HEK293 (cell line): Measurements from ENCODE around the gene MEGF6.

Experiments used
- CTCF ChIA-PET: fragments of 350-600 bp; formaldehyde crosslinking; extraction: SDS; loops from one replicate; lab custom pipeline; 2021; ENCODE audit warnings: antibody characterized with exemption; lab: Yijun Ruan, JAX
- POLR2A ChIA-PET: fragments of 300-600 bp; formaldehyde crosslinking; extraction: SDS; loops from one replicate; lab custom pipeline; 2020; ENCODE audit warnings: antibody characterized with exemption, inconsistent platforms; lab: Yijun Ruan, JAX
- H3K27ac ChIP-seq: fragments of 200-500 bp; sonication (Bioruptor generic); 2 replicates; pipeline ENCODE4 v1.5.1; 2014; ENCODE audit warnings: low read depth, low read length, control low read depth, inconsistent platforms; ENCODE audit errors: extremely low read depth
- H3K36me3 ChIP-seq, 2 experiments: fragments of 200-500 bp in 1 of 2; sonication (Bioruptor generic) in 1 of 2; 1 replicate in 1 of 2; 2 replicates in 1 of 2; pipeline ENCODE4 v1.5.1; 2014 to 2017; ENCODE audit warnings: inconsistent platforms in 2 of 2, low read length in 2 of 2; ENCODE audit not compliant: control insufficient read depth in 2 of 2, insufficient read depth in 1 of 2
- H3K4me1 ChIP-seq: fragments of 200-500 bp; sonication (Bioruptor generic); 2 replicates; pipeline ENCODE4 v1.5.1; 2014; ENCODE audit warnings: mild to moderate bottlenecking, low read length, inconsistent platforms; ENCODE audit not compliant: control insufficient read depth, insufficient read depth
- H3K4me3 ChIP-seq: 2 replicates; pipeline ENCODE4 v1.5.1; 2011; ENCODE audit warnings: low read depth, mild to moderate bottlenecking, control low read depth, low read length, moderate library complexity
- H3K9me3 ChIP-seq: fragments of 200-500 bp; sonication (Bioruptor generic); 2 replicates; pipeline ENCODE4 v1.5.1; 2014; ENCODE audit warnings: low read depth, low read length, inconsistent platforms; ENCODE audit not compliant: control insufficient read depth, insufficient read depth
- BCL11A ChIP-seq: fragments of 450-650 bp; formaldehyde crosslinking; IDR thresholded peaks from 2 replicates; pipeline ENCODE4 v1.5.1; 2016; ENCODE audit warnings: low read depth, missing biosample characterization, missing genetic modification characterization
- ELK4 ChIP-seq: IDR thresholded peaks from 2 replicates; pipeline ENCODE4 v1.6.1; 2011; ENCODE audit warnings: mild to moderate bottlenecking, low read depth, low read length, borderline replicate concordance
- HIC1 ChIP-seq: fragments of 450-650 bp; formaldehyde crosslinking; IDR thresholded peaks from 2 replicates; pipeline ENCODE4 v1.5.1; 2016; ENCODE audit warnings: missing biosample characterization, missing genetic modification characterization
- MYNN ChIP-seq: fragments of 450-650 bp; formaldehyde crosslinking; IDR thresholded peaks from 2 replicates; pipeline ENCODE4 v1.5.1; 2016; ENCODE audit warnings: missing biosample characterization, missing genetic modification characterization, borderline replicate concordance
- PRDM10 ChIP-seq: fragments of 450-650 bp; formaldehyde crosslinking; IDR thresholded peaks from 2 replicates; pipeline ENCODE4 v1.5.1; 2016; ENCODE audit warnings: missing biosample characterization, missing genetic modification characterization
- SCRT1 ChIP-seq: fragments of 450-650 bp; formaldehyde crosslinking; IDR thresholded peaks from 2 replicates; pipeline ENCODE4 v1.5.1; 2016; ENCODE audit warnings: missing biosample characterization, missing genetic modification characterization, borderline replicate concordance
- ZNF114 ChIP-seq: fragments of 450-650 bp; formaldehyde crosslinking; IDR thresholded peaks from 2 replicates; pipeline ENCODE4 v1.5.0; 2017; ENCODE audit warnings: missing biosample characterization, missing genetic modification characterization
- ZNF121 ChIP-seq: fragments of 450-650 bp; formaldehyde crosslinking; IDR thresholded peaks from 2 replicates; pipeline ENCODE4 v1.5.1; 2016; ENCODE audit warnings: missing biosample characterization, missing genetic modification characterization
- ZNF214 ChIP-seq: fragments of 450-650 bp; formaldehyde crosslinking; IDR thresholded peaks from 2 replicates; pipeline ENCODE4 v1.5.1; 2017; ENCODE audit warnings: missing biosample characterization, mild to moderate bottlenecking, missing genetic modification characterization, borderline replicate concordance
- ZNF362 ChIP-seq: fragments of 450-650 bp; formaldehyde crosslinking; IDR thresholded peaks from 2 replicates; pipeline ENCODE4 v1.5.1; 2016; ENCODE audit warnings: missing biosample characterization, missing genetic modification characterization
- ZNF501 ChIP-seq: fragments of 450-650 bp; formaldehyde crosslinking; IDR thresholded peaks from 2 replicates; pipeline ENCODE4 v1.5.1; 2016; ENCODE audit warnings: missing biosample characterization, missing genetic modification characterization
- ZNF555 ChIP-seq: fragments of 450-650 bp; formaldehyde crosslinking; conservative IDR thresholded peaks from 2 replicates; pipeline ENCODE4 v1.5.1; 2017; ENCODE audit warnings: missing biosample characterization, mild to moderate bottlenecking, missing genetic modification characterization, inconsistent platforms
- ZNF621 ChIP-seq: fragments of 450-650 bp; formaldehyde crosslinking; IDR thresholded peaks from 2 replicates; pipeline ENCODE4 v1.5.1; 2017; ENCODE audit warnings: missing biosample characterization, missing genetic modification characterization
- ZNF658 ChIP-seq: fragments of 450-650 bp; formaldehyde crosslinking; IDR thresholded peaks from 2 replicates; pipeline ENCODE4; 2016; ENCODE audit warnings: missing biosample characterization, missing genetic modification characterization
- ZNF664 ChIP-seq: fragments of 450-650 bp; formaldehyde crosslinking; IDR thresholded peaks from 2 replicates; pipeline ENCODE4 v1.5.1; 2016; ENCODE audit warnings: missing biosample characterization, missing genetic modification characterization

Gene MEGF6

GRCh38 chr1:3483801-3484444 lies 127.4 kb downstream of the MEGF6 start (continued):
- no peak for TF ChIP-seq ZNF114 (tag by site-specific recombination)
- no peak for TF ChIP-seq ZNF362 (tag by site-specific recombination)
- no peak for TF ChIP-seq BCL11A (tag by site-specific recombination)
- no peak for TF ChIP-seq ZNF664 (tag by site-specific recombination)

- Histone ChIP-seq H3K36me3 (no peaks in the 10 kb centered on the region), H3K4me1 (no peaks in the 10 kb centered on the region), H3K4me3 (no peak overlapping the region), H3K9me3 (no peaks in the 10 kb centered on the region), H3K27ac (no peak overlapping the region)
- POLR2A ChIA-PET, result interaction anchor here (1.1 kb wide), 1 partner anchor 30 kb away, joined by 5 read pairs; no protein-coding TSS in a partner anchor
- CTCF ChIA-PET, result interaction anchor here (0.9 to 2.4 kb wide), 4 partner anchors 7 to 33 kb away, joined by 3 to 28 read pairs (median 7); no protein-coding TSS in a partner anchor
- TF ChIP-seq ZNF214 (no peak), ZNF501 (tag by site-specific recombination) (no peak), ZNF555 (tag by site-specific recombination) (no peak), MYNN (tag by site-specific recombination) (no peak), PRDM10 (no peak), ELK4 (no peak), ZNF658 (tag by site-specific recombination) (no peak)
Observed at GRCh38 chr1:3483380-3483779, 127.9 kb downstream of the MEGF6 start.

- Histone ChIP-seq H3K9me3 (no peaks in the 10 kb centered on the region), H3K4me3 (no peak overlapping the region), H3K4me1 (no peaks in the 10 kb centered on the region), H3K27ac (no peak overlapping the region), H3K36me3 (no peaks in the 10 kb centered on the region)
- no peak for TF ChIP-seq HIC1 (tag by site-specific recombination)
- TF ChIP-seq ZNF121 (tag by site-specific recombination), result no peak
- no peak for TF ChIP-seq ZNF621 (tag by site-specific recombination)
- TF ChIP-seq SCRT1, result no peak
- POLR2A ChIA-PET, result interaction anchor here (0.8 to 1.1 kb wide), 2 partner anchors 29 kb away, joined by 3 to 5 read pairs; no protein-coding TSS in a partner anchor
- CTCF ChIA-PET, result interaction anchor here (0.9 to 2.4 kb wide), 5 partner anchors 8 to 32 kb away, joined by 3 to 28 read pairs (median 8); no protein-coding TSS in a partner anchor
Observed at GRCh38 chr1:3482378-3482849, 128.9 kb downstream of the MEGF6 start.
